Measurements from ENCODE around the gene TBC1D4.
"Not testable (repeated sequence)": the region's sequence is repeated elsewhere in the genome, so short reads cannot be mapped to it uniquely, and the experiment has no call there.

The TBC1D4 gene

DNA sequence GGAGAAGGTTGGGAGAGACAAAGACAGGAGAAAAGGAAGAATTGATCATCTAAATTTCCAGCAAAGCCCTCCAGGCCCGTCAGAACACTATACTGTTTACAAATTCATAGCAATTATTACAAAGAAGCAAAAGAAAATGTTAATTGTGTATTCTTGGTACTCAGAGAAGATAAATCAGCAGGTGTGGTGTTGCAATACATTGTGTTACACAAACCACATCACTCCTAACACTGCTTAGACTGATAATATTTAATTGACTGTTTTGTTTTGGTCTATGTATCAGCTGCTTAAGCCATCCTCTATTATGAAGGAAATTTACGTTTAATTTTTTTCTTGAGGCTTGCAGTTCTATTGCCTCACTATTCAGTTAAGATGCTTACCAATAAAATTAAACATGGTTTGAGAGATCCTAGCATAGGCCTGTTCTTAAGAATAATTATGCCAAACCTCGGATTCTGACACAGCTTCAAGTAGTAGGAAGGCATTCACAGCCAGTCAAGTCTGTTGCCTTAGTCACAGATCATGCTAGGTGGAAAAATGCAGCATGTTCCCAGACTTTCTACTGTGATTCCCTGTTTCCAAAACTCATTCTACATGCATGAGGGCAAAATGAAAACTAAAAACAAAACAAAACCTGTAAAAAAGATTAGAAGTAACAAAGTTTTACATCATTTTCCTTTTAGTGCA is 129.2 kb downstream of the TBC1D4 start:
- TF ChIP-seq, protein P1, sequence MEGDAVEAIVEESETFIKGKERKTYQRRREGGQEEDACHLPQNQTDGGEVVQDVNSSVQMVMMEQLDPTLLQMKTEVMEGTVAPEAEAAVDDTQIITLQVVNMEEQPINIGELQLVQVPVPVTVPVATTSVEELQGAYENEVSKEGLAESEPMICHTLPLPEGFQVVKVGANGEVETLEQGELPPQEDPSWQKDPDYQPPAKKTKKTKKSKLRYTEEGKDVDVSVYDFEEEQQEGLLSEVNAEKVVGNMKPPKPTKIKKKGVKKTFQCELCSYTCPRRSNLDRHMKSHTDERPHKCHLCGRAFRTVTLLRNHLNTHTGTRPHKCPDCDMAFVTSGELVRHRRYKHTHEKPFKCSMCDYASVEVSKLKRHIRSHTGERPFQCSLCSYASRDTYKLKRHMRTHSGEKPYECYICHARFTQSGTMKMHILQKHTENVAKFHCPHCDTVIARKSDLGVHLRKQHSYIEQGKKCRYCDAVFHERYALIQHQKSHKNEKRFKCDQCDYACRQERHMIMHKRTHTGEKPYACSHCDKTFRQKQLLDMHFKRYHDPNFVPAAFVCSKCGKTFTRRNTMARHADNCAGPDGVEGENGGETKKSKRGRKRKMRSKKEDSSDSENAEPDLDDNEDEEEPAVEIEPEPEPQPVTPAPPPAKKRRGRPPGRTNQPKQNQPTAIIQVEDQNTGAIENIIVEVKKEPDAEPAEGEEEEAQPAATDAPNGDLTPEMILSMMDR (IDR thresholded peaks at IDR 0.05; ENCODE audit: low read depth, low read length, missing control alignments): no peak
- no peak for DNase-seq (ENCODE audit: extremely low read depth, low read depth)
- no peak overlapping the region for H3K4me3 ChIP-seq (replicated peaks; ENCODE audit: low read depth, low read length)

DNA sequence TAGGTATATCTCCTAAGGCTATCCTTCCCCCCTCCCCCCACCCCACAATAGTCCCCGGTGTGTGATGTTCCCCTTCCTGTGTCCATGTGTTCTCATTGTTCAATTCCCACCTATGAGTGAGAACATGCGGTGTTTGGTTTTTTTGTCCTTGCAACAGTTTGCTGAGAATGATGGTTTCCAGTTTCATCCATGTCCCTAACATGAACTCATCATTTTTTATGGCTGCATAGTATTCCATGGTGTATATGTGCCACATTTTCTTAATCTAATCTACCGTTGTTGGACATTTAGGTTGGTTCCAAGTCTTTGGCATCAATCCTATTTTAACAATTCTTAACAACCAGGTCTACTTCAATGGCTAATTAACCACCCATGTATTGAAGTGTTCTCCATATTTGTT is 130.4 kb downstream of the TBC1D4 start:
- DNase-seq (ENCODE audit: extremely low read depth, low read depth); H3K4me3 ChIP-seq (replicated peaks; ENCODE audit: low read depth, low read length): not testable (repeated sequence)

DNA sequence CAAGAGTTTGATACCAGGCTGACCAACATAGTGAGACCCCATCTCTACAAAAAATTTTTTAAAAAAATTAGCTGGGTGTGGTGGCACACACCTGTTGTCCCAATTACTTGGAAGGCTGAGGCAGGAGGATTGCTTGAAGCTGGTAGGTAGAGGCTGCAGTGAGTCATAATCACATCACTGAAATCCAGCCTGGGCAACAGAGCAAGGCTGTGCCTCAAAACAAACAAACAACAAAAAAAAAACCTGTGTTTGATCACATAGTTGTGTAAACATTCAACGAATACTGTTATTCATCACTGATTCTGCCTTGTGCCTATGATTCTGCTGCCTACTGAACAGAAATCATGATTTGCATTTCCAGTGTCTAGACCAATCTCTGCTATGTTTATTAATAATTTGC is 134.0 kb downstream of the TBC1D4 start:
- TF ChIP-seq, protein P1 (IDR thresholded peaks at IDR 0.05; ENCODE audit: low read depth, low read length, missing control alignments): no peak
- no peak overlapping the region for H3K4me3 ChIP-seq (replicated peaks; ENCODE audit: low read depth, low read length)
- DNase-seq (ENCODE audit: extremely low read depth, low read depth): no peak

DNA sequence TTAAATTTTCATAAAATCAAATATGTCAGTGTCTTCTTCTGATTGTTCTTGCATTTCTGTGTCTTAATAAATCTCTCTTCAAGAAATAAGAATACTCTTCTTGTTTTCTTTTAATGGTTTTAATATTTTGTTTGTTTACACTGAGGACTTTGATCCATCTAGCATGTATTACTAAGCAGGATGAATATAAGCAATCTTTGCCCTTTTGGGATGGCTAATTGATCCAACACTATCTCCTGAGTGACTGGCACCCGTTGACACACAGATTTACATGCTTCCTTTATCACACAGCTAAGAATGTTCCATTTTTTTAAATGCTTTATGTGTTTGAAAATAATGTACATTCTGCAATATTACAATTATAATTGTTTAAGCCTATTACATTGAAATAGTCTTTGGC is 134.5 kb downstream of the TBC1D4 start:
- TF ChIP-seq, protein P1 (IDR thresholded peaks at IDR 0.05; ENCODE audit: low read depth, low read length, missing control alignments): no peak
- DNase-seq (ENCODE audit: extremely low read depth, low read depth): no peak
- H3K4me3 ChIP-seq (replicated peaks; ENCODE audit: low read depth, low read length): no peak overlapping the region

DNA sequence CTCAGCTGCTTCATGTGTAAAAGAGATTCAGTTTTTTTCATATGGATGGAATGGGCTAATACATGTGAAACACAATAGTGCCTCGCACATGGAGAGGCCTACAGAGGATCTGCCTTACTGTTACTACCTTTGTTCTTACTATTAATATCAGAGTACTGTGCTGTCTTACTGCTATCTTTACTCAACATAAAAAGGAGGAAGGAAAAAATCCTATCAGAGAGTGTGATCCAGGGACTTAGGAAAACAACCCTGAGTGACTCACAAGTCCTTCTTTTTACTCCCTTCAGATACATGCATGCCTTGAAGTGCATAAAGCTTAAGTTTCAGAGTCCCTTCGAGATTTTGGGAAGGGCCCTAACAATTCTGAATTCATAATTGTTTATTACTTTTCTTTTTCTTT is 136.8 kb downstream of the TBC1D4 start:
- DNase-seq (ENCODE audit: extremely low read depth, low read depth): no peak
- TF ChIP-seq, protein P1 (IDR thresholded peaks at IDR 0.05; ENCODE audit: low read depth, low read length, missing control alignments): no peak
- H3K4me3 ChIP-seq (replicated peaks; ENCODE audit: low read depth, low read length): no peak overlapping the region

DNA sequence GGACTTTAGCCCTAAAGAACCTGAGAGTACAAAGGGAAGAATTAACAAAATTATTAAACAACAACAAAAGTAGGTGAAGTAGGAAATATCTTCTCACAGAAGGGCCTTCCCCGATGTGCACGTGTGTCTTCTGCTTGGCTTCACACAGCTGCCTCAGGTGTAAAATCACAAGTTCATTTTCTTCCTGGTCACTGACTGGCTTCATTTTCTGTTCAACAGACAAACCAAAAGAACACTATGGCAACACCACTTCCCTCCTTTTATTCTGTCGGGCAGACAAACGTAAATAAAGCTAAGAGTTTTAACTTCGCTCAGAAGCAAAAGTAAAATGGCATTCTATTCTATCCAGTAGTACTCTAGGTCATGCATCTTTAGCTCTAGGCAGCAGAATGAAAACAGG is 140.9 kb downstream of the TBC1D4 start:
- no peak for DNase-seq (ENCODE audit: extremely low read depth, low read depth)
- TF ChIP-seq, protein P1 (IDR thresholded peaks at IDR 0.05; ENCODE audit: low read depth, low read length, missing control alignments): no peak
- no peak overlapping the region for H3K4me3 ChIP-seq (replicated peaks; ENCODE audit: low read depth, low read length)

DNA sequence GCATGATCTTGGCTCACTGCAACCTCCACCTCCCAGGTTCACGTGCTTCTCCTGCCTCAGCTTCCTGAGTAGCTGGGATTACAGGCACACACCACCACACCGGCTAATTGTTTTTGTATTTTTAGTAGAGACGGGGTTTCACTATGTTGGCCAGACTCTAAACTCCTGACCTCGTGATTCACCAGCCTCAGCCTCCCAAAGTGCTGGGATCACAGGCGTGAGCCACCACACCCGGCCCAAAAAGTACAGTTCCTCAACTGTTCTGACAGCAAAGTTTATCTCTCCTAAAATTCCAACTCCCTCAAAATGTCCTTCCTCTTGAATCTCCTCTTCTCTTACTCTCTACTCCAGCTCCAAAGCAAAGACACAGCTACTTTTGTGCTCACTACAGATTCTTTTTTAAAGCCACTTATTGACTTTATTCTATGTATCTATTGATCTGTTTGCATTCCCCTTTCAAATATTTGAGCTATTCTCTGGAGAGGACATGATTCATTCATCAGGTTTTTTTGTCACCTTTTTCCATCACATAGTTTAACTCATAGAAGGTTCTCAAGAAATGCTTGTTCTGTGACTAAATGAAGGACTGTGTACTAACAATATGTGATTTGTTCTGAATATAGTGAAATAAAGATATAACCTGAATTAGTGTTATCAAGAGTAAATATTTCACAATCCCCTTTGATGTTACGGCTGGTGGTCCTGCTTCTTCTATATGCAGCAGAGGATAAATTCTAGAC is 142.2 kb downstream of the TBC1D4 start:
- DNase-seq (ENCODE audit: extremely low read depth, low read depth): no peak
- TF ChIP-seq, protein P1 (IDR thresholded peaks at IDR 0.05; ENCODE audit: low read depth, low read length, missing control alignments): no peak
- H3K4me3 ChIP-seq (replicated peaks; ENCODE audit: low read depth, low read length): no peak overlapping the region
